Naive thymus-derived CD4-positive, alpha-beta T cell (primary cell): ENCODE measurements around the gene SFXN1. TPM values are rescaled to one million over a fixed set of nuclear protein-coding genes. Genes with fewer than 3 reads are reported as not detected.

Experiments used
- ATAC-seq: fragments of 150-1000 bp; cut with Tn5 transposase; 2 replicates; pipeline ENCODE4 v1.10.0; 2021; ENCODE audit warnings: mild to moderate bottlenecking, moderate library complexity
- CTCF ChIA-PET: fragments of 350-600 bp; sonication (Branson Sonifier 250); formaldehyde crosslinking; loops from one replicate; lab custom pipeline; 2021; ENCODE audit warnings: antibody characterized with exemption; lab: Charles Lee
- POLR2A ChIA-PET: fragments of 350-600 bp; sonication (Branson Sonifier 250); formaldehyde crosslinking; loops from one replicate; lab custom pipeline; 2021; ENCODE audit warnings: antibody characterized with exemption, inconsistent platforms; lab: Charles Lee
- DNase-seq, 9 donors: peaks; one replicate each; pipeline versions ENCODE4 v3.0.0 to v3.0.0-alpha.2; 2020 to 2022; ENCODE audit warnings: mixed read lengths in 1 of 9
- H3K27ac ChIP-seq: one replicate; pipeline ENCODE4 v1.7.0; 2013; ENCODE audit warnings: mild to moderate bottlenecking, low read depth, low read length, moderate library complexity
- H3K27me3 ChIP-seq, 2 donors: one replicate each; pipeline ENCODE4 v1.7.0; 2013; ENCODE audit warnings: low read length in 2 of 2, mild to moderate bottlenecking in 2 of 2, moderate library complexity in 2 of 2; ENCODE audit not compliant: control insufficient read depth in 2 of 2, insufficient read depth in 2 of 2
- H3K36me3 ChIP-seq, 3 experiments: 1 replicate in 2 of 3; 2 replicates in 1 of 3; pipeline ENCODE4 v1.7.0; 2013; ENCODE audit warnings: low read length in 3 of 3, mild to moderate bottlenecking in 3 of 3, moderate library complexity in 1 of 3; ENCODE audit not compliant: insufficient read depth in 3 of 3, control insufficient read depth in 2 of 3
- H3K4me1 ChIP-seq, 2 donors: one replicate each; pipeline ENCODE4 v1.7.0; 2013; ENCODE audit warnings: low read length in 2 of 2, mild to moderate bottlenecking in 2 of 2, moderate library complexity in 1 of 2; ENCODE audit not compliant: control insufficient read depth in 2 of 2, insufficient read depth in 2 of 2
- H3K4me3 ChIP-seq: 2 replicates; pipeline ENCODE4 v1.7.0; 2013; ENCODE audit warnings: mild to moderate bottlenecking, low read length
- H3K9me3 ChIP-seq, 3 experiments: 1 replicate in 2 of 3; 2 replicates in 1 of 3; pipeline ENCODE4 v1.7.0; 2013; ENCODE audit warnings: low read length in 3 of 3; ENCODE audit not compliant: control insufficient read depth in 2 of 3
- H3K27ac Mint-ChIP-seq, 9 donors: one replicate each; pipeline ENCODE4 v1.8.0; 2020 to 2022; ENCODE audit warnings: mixed read lengths in 9 of 9, mild to moderate bottlenecking in 8 of 9, moderate library complexity in 5 of 9, inconsistent platforms in 2 of 9
- H3K27me3 Mint-ChIP-seq, 5 donors: one replicate each; pipeline ENCODE4 v1.8.0; 2021 to 2022; ENCODE audit warnings: mixed read lengths in 5 of 5, mild to moderate bottlenecking in 1 of 5
- H3K36me3 Mint-ChIP-seq, 5 donors: one replicate each; pipeline ENCODE4 v1.8.0; 2020 to 2022; ENCODE audit warnings: mixed read lengths in 5 of 5, mild to moderate bottlenecking in 3 of 5, inconsistent platforms in 1 of 5
- H3K4me1 Mint-ChIP-seq, 7 donors: one replicate each; pipeline ENCODE4 v1.8.0; 2020 to 2022; ENCODE audit warnings: mixed read lengths in 7 of 7, mild to moderate bottlenecking in 3 of 7, inconsistent platforms in 1 of 7
- H3K4me3 Mint-ChIP-seq, 10 donors: one replicate each; pipeline ENCODE4 v1.8.0; 2020 to 2022; ENCODE audit warnings: mild to moderate bottlenecking in 10 of 10, mixed read lengths in 10 of 10, moderate library complexity in 6 of 10, inconsistent platforms in 2 of 10
- H3K9me3 Mint-ChIP-seq, 11 donors: one replicate each; pipeline ENCODE4 v1.8.0; 2020 to 2022; ENCODE audit warnings: mixed read lengths in 11 of 11, mild to moderate bottlenecking in 4 of 11, inconsistent platforms in 1 of 11, moderate library complexity in 1 of 11
- intact Hi-C, 2 donors: fragments of 100-400 bp; cut with micrococcal nuclease; formaldehyde crosslinking; loops; one replicate each; pipeline ENCODE4 v1.15.1; 2023
- polyA plus RNA-seq, 2 donors: library from polyadenylated mRNA; unstranded; fragments of 300-500 nt; fragmentation: Illumina TruSeq; gene quantifications; one replicate each; pipeline ENCODE4 v1.2.3, GENCODE V29; 2021
- total RNA-seq, 6 experiments: library from RNA in 5 of 6; stranded (reverse) in 5 of 6; gene quantifications; 1 replicate in 5 of 6; 2 replicates in 1 of 6; pipeline ENCODE4 v1.2.3 and lab custom pipeline; 2021 to 2026

SFXN1 gene
- total and polyA plus RNA-seq, 7 experiments from 2014 or later, result 40.2 to 177 (median 88.8) TPM

DNA sequence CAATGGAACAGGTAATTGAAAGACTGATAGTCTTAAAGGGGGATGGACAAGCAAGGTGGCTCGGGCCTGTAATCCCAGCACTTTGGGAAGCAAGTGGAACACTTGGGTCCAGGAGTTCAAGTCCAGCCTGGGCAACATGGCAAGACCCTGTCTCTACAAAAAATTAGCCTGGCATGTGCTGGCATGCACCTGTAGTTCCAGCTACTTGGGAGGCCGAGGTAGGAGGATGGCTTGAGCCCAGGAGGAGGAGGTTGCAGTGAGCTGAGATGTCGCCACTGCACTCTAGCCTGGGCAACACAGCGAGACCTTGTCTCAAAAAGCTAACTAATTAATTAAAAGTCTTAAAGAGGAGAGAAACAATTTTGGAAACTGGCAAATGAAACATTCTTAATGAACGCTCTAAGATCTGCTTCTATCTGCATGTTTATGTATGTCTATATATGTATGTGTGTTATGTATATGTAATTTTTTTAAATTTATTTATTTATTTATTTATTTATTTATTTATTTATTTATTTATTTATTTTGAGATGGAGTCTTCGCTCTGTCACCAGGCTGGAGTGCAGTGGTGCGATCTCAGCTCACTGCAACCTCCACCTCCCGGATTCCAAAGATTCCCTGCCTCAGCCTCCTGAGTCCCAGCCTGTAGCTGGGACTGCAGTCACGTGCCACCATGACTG, 80.6 kb downstream of the SFXN1 start:
- ChIA-PET CTCF (no interaction called here), POLR2A (no interaction called here)
- Histone ChIP-seq H3K36me3 (no peaks in the 10 kb centered on the region), H3K9me3 (no peaks in the 10 kb centered on the region), H3K27me3 (no peaks in the 10 kb centered on the region), H3K27ac (no peak overlapping the region), H3K4me3 (no peak overlapping the region), H3K4me1 (no peaks in the 10 kb centered on the region)
- peaks cover 0 to 1% (median 0%) of the 10 kb centered on the region in 11 donors for H3K9me3 Mint-ChIP-seq
- DNase-seq (no peak), ATAC-seq (no peak)
- H3K4me1 Mint-ChIP-seq, result peaks cover 0 to 10% (median 6%) of the 10 kb centered on the region in 7 donors
- no peaks in the 10 kb centered on the region for H3K36me3 Mint-ChIP-seq
- intact Hi-C loops, result no loop called here
- H3K4me3 Mint-ChIP-seq, result no peak overlapping the region
- H3K27ac Mint-ChIP-seq, result no peak overlapping the region
- H3K27me3 Mint-ChIP-seq, result peaks cover 0 to 18% (median 0%) of the 10 kb centered on the region in 5 donors

DNA sequence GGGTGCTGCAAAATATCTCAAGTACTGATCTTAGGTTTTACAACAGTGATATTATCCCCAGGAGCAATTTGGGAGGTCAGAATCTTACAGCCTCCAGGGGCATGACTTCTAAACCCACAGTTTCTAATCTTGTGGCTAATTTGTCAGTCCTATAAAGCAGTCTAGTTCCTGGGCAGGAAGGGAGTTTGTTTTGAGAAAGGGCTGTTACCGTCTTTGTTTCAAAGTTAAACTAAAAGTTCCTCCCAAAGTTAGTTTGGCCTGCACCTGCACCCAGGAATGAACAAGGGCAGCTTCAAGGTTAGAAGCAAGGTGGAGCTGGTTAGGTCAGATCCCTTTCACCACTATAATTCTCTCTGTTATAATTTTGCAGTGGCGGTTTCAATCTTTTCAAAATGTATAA, 81.7 kb downstream of the SFXN1 start:
- Mint-ChIP-seq H3K36me3 (no peaks in the 10 kb centered on the region), H3K4me1 (peaks cover 0 to 10% (median 6%) of the 10 kb centered on the region in 7 donors), H3K27ac (peak overlapping the region in 1 of 9 donors; percentile 74), H3K9me3 (peaks cover 0 to 1% (median 0%) of the 10 kb centered on the region in 11 donors), H3K4me3 (no peak overlapping the region), H3K27me3 (peaks cover 0 to 15% (median 0%) of the 10 kb centered on the region in 5 donors)
- Histone ChIP-seq H3K36me3 (no peaks in the 10 kb centered on the region), H3K4me3 (no peak overlapping the region), H3K27me3 (no peaks in the 10 kb centered on the region), H3K4me1 (no peaks in the 10 kb centered on the region), H3K27ac (no peak overlapping the region), H3K9me3 (no peaks in the 10 kb centered on the region)
- ChIA-PET CTCF (no interaction called here), POLR2A (no interaction called here)
- no peak for ATAC-seq
- intact Hi-C loops, result no loop called here
- DNase-seq, result no peak

DNA sequence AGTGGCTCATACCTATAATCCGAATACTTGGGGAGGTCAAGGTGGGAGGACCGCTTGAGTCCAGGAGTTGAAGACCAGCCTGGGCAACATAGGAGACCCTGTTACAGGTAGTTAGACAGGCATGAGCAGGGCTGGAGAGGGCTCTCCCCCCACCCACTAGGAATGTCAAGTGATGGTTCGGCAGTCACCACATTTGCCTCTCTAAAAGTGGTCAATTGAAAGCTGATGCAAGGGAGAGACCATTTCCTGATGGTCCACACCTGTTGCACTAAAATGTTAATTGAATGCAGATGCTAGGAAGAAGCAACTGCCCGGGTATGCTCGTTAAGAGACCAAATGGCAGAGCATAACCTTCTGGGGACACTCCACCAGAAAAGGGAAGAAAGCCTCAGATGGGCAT, 82.7 kb downstream of the SFXN1 start:
- no peaks in the 10 kb centered on the region for H3K36me3 Mint-ChIP-seq
- no peak overlapping the region for H3K4me3 Mint-ChIP-seq
- Histone ChIP-seq H3K27ac (no peak overlapping the region), H3K27me3 (no peaks in the 10 kb centered on the region), H3K4me3 (no peak overlapping the region), H3K9me3 (no peaks in the 10 kb centered on the region), H3K4me1 (no peaks in the 10 kb centered on the region), H3K36me3 (no peaks in the 10 kb centered on the region)
- DNase-seq (no peak), ATAC-seq (no peak)
- ChIA-PET POLR2A (no interaction called here), CTCF (no interaction called here)
- peaks cover 0 to 10% (median 6%) of the 10 kb centered on the region in 7 donors for H3K4me1 Mint-ChIP-seq
- intact Hi-C loops, result no loop called here
- H3K27me3 Mint-ChIP-seq, result peaks cover 0 to 23% (median 0%) of the 10 kb centered on the region in 5 donors
- no peak overlapping the region for H3K27ac Mint-ChIP-seq
- peaks cover 0 to 1% (median 0%) of the 10 kb centered on the region in 11 donors for H3K9me3 Mint-ChIP-seq

DNA sequence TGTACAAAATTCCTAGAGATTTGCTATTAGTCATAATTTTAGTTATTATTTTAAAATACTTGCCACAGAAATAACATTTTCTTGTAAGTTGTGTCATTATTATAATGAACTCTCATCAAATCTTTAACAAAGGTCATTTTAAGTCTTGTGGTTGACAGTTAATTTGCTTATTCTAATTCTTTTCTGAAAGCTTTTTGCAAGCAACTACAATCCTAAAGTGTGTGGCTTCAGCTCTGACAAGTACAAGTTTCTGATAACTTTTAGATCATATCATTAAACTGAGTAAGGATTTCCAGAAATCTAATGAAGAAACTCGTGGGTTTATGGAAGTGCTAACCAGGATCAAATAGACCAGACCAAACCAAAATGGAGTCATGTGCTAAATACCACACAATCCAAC, 86.4 kb downstream of the SFXN1 start:
- Mint-ChIP-seq H3K9me3 (peaks cover 0 to 1% (median 0%) of the 10 kb centered on the region in 11 donors), H3K36me3 (no peaks in the 10 kb centered on the region), H3K27ac (no peak overlapping the region), H3K27me3 (peaks cover 0 to 25% (median 0%) of the 10 kb centered on the region in 5 donors), H3K4me1 (peaks cover 2 to 12% (median 9%) of the 10 kb centered on the region in 7 donors), H3K4me3 (no peak overlapping the region)
- H3K27me3 ChIP-seq, result no peaks in the 10 kb centered on the region
- H3K9me3 ChIP-seq, result no peaks in the 10 kb centered on the region
- ATAC-seq (no peak), DNase-seq (no peak)
- H3K27ac ChIP-seq, result no peak overlapping the region
- ChIA-PET CTCF (no interaction called here), POLR2A (no interaction called here)
- H3K4me3 ChIP-seq, result no peak overlapping the region
- H3K4me1 ChIP-seq, result no peaks in the 10 kb centered on the region
- no peaks in the 10 kb centered on the region for H3K36me3 ChIP-seq
- intact Hi-C loops, result no loop called here

DNA sequence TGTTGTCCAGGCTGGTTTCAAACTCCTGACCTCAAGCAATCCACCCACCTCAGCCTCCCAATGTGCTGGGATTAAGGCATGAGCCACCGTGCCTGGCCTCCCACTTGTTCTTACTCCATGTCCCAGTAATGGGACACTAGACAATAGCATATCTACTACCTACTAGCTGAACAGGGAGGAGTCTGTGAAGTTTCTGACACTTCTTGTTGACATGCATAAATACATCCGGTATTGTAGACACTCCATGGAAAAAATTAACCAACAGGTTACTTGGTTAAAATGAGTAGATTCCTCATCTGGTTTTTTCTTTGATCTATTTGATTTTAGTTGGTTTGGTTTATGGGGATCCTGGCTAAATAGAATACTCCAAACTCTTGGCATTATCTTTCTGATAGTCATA, 88.3 kb downstream of the SFXN1 start:
- intact Hi-C loops, result no loop called here
- CTCF ChIA-PET, result no interaction called here

DNA sequence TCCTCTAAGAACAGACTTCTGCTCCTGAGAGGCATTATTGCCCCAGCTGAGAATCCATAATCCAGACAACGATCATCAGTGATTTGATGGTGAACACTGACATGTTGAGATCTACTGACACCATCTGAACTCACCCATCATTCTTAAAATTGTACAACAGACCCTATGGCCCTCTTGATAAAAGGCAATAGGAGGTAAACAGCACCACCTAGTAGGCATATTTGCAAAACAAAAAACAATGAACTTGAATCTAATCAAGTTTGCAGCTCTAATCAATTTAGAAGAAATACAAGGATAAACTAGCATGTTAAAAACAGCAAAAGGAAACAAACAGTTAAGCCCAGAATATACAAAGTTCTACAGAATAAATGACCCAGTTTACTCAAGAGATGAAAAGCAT, 89.6 kb downstream of the SFXN1 start:
- no peak for DNase-seq
- Histone ChIP-seq H3K4me1 (no peaks in the 10 kb centered on the region), H3K4me3 (no peak overlapping the region), H3K27me3 (no peaks in the 10 kb centered on the region), H3K36me3 (no peaks in the 10 kb centered on the region), H3K27ac (no peak overlapping the region), H3K9me3 (no peaks in the 10 kb centered on the region)
- Mint-ChIP-seq H3K4me1 (peaks cover 0 to 8% (median 6%) of the 10 kb centered on the region in 7 donors), H3K9me3 (no peaks in the 10 kb centered on the region), H3K27me3 (peaks cover 0 to 18% (median 0%) of the 10 kb centered on the region in 5 donors), H3K36me3 (no peaks in the 10 kb centered on the region), H3K4me3 (no peak overlapping the region), H3K27ac (peak overlapping the region in 1 of 9 donors; percentile 19)
- POLR2A ChIA-PET, result no interaction called here
- CTCF ChIA-PET, result interaction anchor here (1.3 kb wide), 1 partner anchor 34 kb away, joined by 3 read pairs; no protein-coding TSS in a partner anchor
- ATAC-seq, result no peak
- intact Hi-C loops, result loop anchor here (1.0 kb wide), 1 partner anchor 34 kb away; no protein-coding TSS in a partner anchor

More for the DNA sequence above, 88.3 kb downstream of the SFXN1 start:
- Histone ChIP-seq H3K36me3 (no peaks in the 10 kb centered on the region), H3K27ac (no peak overlapping the region), H3K27me3 (no peaks in the 10 kb centered on the region), H3K4me1 (no peaks in the 10 kb centered on the region), H3K4me3 (no peak overlapping the region), H3K9me3 (no peaks in the 10 kb centered on the region)
- POLR2A ChIA-PET, result no interaction called here
- ATAC-seq (no peak), DNase-seq (no peak)
- Mint-ChIP-seq H3K4me3 (no peak overlapping the region), H3K36me3 (no peaks in the 10 kb centered on the region), H3K27ac (no peak overlapping the region), H3K4me1 (peaks cover 0 to 8% (median 6%) of the 10 kb centered on the region in 7 donors), H3K9me3 (peaks cover 0 to 1% (median 0%) of the 10 kb centered on the region in 11 donors), H3K27me3 (peaks cover 0 to 23% (median 0%) of the 10 kb centered on the region in 5 donors)
